GM19372 (cell line): ENCODE measurements around the gene STOML1.
A peak's percentile ranks its signal among the peaks of the same experiment; 100 is the strongest.
"Not testable (repeated sequence)": the region's sequence is repeated elsewhere in the genome, so short reads cannot be mapped to it uniquely, and the experiment has no call there.

ENCODE experiments used
- ATAC-seq: cut with Tn5 transposase; IDR thresholded peaks from one replicate; pipeline ENCODE4 v1.9.1; 2021; ENCODE audit warnings: mild to moderate bottlenecking, low read depth, moderate library complexity; ENCODE audit not compliant: unreplicated experiment

The STOML1 gene

GRCh38 chr15:73965758-73966113 is 26.4 kb downstream of the STOML1 start:
- no peak for ATAC-seq

- peak; percentile 25 for ATAC-seq
Measured at GRCh38 chr15:73965094-73965757, 26.9 kb downstream of the STOML1 start.

GRCh38 chr15:73964736-73965093 is 27.4 kb downstream of the STOML1 start:
- peak; percentile 52 for ATAC-seq

- no peak for ATAC-seq
Measured at GRCh38 chr15:73962433-73962832, 29.7 kb downstream of the STOML1 start.

- not testable (repeated sequence) for ATAC-seq
Measured at GRCh38 chr15:73960472-73961070, 31.5 kb downstream of the STOML1 start.

- ATAC-seq = no peak
Measured at GRCh38 chr15:73959801-73960200, 32.3 kb downstream of the STOML1 start.

- no peak for ATAC-seq
Measured at GRCh38 chr15:73959012-73959581, 33.0 kb downstream of the STOML1 start.

GRCh38 chr15:73957785-73958184 is 34.3 kb downstream of the STOML1 start:
- ATAC-seq = no peak

- ATAC-seq = no peak
Measured at GRCh38 chr15:73957276-73957675, 34.8 kb downstream of the STOML1 start.

- ATAC-seq = no peak
Measured at GRCh38 chr15:73956743-73957135, 35.4 kb downstream of the STOML1 start.

- no peak for ATAC-seq
Measured at GRCh38 chr15:73955861-73956742, 36.0 kb downstream of the STOML1 start.

- ATAC-seq = no peak
Measured at GRCh38 chr15:73955326-73955725, 36.8 kb downstream of the STOML1 start.

- no peak for ATAC-seq
Measured at GRCh38 chr15:73954188-73955145, 37.6 kb downstream of the STOML1 start.

- no peak for ATAC-seq
Measured at GRCh38 chr15:73952913-73953750, 39.0 kb downstream of the STOML1 start.

- no peak for ATAC-seq
Measured at GRCh38 chr15:73952171-73952912, 39.8 kb downstream of the STOML1 start.

- ATAC-seq = no peak
Measured at GRCh38 chr15:73951601-73952000, 40.5 kb downstream of the STOML1 start.

GRCh38 chr15:73950831-73951561 is 41.1 kb downstream of the STOML1 start:
- ATAC-seq = no peak

- ATAC-seq = no peak
Measured at GRCh38 chr15:73950479-73950830, 41.6 kb downstream of the STOML1 start.
